Fibroblast of skin of back (primary cell): ENCODE data around the gene KIAA0586. TPM values are rescaled to one million over a fixed set of nuclear protein-coding genes. Genes with fewer than 3 reads are reported as not detected.
"Not testable (repeated sequence)": the region's sequence is repeated elsewhere in the genome, so short reads cannot be mapped to it uniquely, and the experiment has no call there.

Source experiments
- DNase-seq: peaks from one replicate; pipeline ENCODE4 v3.0.0-alpha.2; 2013
- polyA plus RNA-seq, 2 experiments: library from polyadenylated mRNA; unstranded; fragments of 120-200 nt; gene quantifications; one replicate each; pipeline ENCODE4 v1.2.1, GENCODE V29; 2013; ENCODE audit not compliant: insufficient read length in 2 of 2

Gene KIAA0586
- polyA plus RNA-seq (2013, experiment 1 of 2; ENCODE audit: insufficient read length): 22.8 TPM
- 10.6 TPM for polyA plus RNA-seq (2013, experiment 2 of 2; ENCODE audit: insufficient read length)

DNA sequence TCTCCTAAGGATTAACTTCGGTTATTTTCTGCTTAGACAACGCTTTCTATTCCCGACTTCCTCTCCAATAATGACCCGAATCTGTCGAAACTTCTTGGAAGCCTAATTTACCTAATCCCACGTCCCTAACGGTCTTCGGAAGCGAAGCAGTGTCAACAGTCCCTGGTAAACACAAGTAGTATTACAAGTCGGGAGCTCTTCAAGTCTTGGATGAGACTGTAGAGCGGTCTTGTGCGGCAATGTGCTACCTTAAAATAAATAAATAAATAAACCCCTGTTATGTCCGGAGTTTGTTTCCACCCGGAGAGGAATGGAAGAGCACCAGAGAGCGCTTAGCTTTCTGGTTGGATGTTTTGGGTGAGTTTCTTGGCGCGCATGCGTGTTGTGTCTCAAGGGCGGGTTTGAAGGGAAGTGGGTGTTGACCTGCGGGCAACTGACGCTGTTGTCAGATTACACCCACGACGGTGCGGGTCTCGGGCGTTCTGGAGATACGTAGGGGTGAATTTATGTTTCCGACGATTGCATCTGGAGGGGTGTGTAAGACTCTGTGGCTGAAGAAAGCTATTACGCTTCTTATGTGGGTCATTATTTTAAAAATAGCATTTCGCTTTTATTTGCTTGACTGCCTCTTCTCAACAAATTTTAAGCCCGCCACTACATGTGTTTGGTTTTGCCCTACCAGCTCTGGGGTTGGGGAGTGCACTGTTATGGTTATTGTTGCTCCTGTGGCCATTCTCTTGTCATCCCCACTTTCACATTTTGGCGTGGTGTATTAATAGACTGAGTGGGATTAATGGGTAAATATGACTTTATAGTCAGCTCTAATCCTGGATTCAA, at the start of gene KIAA0586, which contains the start of gene TIMM9:
TSS of gene KIAA0586 (plus strand) at position 439 of the 837 bp plus-strand sequence. CDS start 546 bp downstream, outside the sequence.
TSS of gene TIMM9 (minus strand) at position 251 of the 837 bp plus-strand sequence. CDS start 15,586 bp downstream, outside the sequence.
- peak; percentile 99 for DNase-seq

DNA sequence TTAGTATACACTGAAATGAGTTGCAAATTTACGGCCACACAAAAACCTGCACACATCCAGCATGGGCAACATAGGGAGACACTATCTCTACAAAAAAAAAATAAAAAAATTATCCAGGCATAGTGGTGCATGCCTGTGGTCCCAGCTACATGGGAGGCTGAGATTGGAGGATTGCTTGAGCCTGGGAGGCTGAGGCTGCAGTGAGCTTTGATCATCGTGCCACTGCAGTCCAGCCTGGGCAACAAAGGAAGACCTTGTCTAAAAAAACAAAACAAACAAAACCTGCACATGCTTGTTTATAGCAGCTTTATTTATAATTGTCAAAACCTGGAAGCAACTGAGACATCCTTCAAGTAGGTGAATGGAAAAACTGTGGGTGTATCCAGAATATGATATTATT, 36.7 kb upstream of the KIAA0586 start:
- no peak for DNase-seq

DNA sequence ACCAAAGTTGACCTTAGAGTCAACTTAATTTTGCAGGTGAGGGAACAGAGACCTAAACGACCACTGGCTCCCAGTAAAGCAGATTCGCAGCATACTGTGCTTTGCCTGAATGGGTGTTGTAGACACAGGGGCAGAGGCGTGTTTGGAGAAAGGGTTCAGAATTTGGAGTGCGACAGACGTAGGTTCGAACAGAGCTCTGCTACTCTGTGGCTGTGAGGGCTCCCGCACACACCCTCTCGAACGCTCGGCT, 32.0 kb upstream of the KIAA0586 start:
- no peak for DNase-seq

DNA sequence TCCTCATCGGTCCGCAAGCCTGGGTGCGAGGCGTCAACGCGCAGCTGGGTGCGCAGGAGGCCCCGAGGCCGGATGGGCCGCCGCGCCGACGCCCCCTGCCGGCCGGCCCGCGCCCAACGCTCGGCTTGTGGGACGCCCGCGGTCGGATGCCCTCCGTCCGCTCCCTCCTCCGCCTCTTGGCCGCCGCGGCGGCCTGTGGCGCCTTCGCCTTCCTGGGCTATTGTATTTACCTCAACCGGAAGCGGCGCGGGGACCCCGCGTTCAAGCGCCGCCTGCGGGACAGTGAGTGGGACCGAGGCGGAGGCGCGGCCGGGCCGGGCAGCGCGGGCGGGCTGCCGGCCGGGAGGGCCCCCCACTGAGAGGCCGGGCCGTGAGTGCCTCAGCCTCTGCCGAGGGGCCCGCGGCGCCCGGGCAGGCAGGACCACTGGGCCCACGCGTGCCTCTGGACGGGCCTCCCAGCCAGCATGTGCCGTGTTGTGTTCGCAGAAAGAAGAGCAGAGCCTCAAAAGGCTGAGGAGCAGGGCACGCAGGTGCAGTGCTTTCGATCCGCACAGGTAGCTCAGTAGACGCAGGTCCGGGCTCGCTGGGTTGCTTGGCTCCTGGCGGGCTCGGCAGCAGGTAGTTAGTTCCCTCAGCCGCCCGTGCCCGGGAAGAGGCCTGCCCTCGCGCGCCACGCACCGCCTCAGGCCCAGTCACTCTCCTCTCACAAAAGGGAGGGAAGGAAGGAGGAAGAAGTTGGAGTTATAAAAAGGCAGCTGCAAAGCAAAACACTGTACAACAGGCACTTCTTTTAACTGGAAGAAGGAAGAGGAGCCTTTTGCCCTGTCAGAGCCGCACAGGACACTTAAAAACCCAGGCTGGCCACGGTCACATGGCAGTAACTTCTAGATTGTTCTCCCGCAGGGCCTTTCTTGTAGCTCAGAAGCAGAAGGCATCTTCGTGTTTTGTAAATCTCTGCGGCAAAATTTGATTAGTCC, 31.4 kb upstream of the KIAA0586 start, which contains the start of gene TOMM20L:
TSS of gene TOMM20L (plus strand) at position 119 of the 977 bp plus-strand sequence. CDS start at position 147, 28 bp downstream.
- DNase-seq: peak; percentile 74

DNA sequence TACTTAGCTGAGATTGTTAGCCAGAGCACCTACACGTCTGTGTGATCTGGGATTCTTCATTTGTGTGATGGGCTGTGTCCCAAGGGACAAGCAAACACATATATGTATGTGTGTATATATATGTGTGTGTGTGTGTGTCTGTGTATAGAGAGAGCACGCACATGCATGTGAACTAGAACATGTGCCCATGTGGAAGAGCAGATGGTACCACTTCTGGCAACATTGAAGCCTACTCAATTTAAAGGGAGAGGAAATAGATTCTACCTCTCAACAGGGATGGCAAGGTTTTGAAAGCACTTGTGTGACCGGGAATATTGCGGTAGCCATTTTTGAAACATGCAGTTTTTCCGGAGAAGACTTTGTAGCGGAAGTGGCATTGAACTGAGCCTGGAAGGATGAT, 30.4 kb upstream of the KIAA0586 start:
- DNase-seq: no peak

DNA sequence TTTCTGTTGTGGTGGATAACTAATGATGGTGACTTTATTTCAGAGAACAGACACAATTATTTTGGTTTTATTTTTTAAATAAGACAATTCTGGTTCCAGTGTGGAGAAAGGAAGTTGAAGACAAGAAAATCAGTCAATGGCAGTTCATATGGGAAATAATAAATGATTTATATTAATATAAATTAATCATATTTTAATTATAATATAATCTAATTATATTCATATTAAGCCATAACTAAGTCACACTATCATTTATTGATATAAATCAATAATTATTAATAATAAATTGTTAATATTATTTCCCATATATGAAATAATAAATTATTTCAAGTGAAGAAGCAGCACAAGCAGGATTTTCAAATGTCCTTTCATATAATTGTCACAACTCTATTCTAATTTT, 29.0 kb upstream of the KIAA0586 start:
- DNase-seq: no peak

DNA sequence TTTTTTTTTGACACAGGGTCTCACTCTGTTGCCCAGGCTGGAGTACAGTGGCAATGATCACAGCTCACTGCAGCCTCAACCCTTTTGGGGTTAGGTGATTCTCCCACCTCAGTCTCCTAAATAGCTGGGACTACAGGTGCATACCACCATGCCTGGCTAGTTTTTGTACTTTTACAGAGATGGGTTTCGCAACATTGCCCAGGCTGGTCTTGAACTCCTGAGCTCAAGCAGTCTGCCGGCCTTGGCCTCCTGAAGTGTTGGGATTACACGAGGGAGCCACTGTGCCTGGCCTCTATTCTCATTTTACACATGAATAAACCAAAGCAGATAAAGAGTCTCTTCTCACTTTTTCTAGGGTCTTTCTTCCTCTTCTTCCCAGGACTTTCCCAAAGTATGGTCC, 28.6 kb upstream of the KIAA0586 start:
- DNase-seq: no peak

DNA sequence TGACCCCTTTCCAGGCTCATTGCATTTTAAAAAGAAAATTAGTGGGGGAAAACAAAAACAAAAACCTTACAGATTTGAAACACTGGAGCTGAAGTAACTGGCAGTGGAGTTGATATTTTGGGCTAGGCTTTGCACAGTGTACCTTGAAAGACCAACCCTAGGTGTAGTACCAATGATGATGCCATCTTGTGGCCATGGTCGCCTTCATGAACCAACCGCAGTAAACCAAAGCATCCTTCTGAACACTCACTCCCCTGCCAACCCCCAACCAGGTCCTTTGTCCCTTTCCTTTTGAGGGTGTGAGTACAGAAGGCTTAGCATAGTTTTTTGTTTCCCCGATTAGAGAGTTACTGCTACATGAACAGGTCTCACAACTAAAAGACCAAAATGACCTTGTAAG, 25.9 kb upstream of the KIAA0586 start:
- DNase-seq: no peak

DNA sequence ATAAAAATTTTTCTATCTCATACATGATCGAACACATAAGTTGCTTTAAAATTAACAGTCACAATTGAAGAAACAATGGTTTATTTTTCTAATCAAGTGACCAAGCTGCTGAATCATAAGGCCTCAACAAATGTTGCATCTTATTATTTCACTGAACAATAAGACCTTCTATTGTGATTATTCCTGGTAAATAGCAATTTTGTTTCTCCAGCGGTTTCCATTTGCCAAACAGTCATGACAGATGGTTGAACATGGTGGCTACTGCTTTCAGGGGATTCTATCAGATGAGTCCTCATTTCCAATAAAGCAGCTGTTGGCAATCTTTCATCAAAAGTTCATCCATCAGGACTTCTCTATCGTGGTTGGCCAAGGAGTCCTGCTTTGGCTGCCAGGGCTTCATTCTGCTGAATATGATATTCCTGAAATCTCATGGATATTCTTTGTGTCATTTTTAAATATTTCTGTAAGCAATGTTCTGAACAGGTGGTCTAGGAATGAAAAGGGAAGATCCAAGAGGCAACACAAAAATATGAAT, 18.8 kb upstream of the KIAA0586 start:
- DNase-seq: no peak

DNA sequence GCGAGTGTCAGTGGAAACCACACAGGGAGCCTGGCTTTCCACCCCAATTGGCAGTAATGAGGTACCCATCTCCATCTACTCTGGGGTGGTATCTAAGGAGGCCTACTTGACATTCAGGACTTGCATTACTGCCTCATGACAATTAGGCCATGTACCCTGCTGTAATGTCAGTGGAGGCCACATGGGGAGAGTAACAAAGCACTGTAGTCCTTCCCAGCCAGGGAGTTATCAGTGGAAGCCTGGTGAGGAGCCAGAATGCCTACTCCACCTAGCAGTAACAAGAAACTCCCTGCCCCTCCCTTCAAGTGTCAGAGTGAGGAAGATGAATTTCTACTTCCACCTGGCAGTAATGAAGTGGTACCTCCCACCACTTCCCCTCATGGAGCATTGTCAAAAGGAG, 12.7 kb upstream of the KIAA0586 start:
- peak; percentile 2 for DNase-seq

DNA sequence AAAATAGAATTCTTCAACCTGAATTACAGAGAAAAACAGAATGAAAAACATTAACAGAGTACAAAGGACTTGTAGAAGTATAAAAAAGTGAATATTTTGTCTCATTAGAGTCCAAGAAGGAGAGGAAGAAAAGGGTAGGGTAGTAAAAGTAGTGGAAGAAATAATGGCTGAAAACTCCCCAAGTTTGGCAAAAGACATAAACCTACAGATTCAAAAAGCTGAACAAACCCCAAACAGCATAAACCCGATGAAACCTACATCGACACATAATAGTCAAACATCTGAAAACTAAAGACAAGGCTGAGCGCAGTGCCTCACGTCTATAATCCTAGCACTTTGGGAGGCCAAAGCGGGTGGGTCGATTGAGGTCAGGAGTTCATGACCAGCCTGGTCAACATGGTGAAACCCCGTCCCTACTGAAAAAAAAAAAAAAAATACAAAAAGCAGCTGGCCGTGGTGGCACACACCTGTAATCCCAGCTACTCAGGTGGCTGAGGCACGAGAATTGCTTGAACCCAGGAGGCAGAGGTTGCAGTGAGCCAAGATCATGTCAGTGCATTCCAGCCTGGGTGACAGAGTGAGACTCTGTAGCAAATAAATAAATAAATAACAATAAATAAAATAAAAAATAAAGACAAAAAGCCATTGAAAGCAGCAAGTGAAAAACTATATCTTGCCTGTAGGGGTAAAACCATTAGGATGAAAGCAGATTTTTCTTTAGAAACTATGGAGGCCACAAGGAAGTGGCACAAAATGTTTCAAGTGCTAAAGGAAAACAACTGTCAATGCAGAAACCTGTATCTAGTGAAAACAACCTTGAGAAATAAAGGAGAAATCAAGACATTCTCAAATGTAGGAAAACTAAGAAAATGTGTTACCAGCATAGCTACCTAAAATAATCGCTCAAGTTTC, 11.6 kb upstream of the KIAA0586 start:
- DNase-seq: no peak

DNA sequence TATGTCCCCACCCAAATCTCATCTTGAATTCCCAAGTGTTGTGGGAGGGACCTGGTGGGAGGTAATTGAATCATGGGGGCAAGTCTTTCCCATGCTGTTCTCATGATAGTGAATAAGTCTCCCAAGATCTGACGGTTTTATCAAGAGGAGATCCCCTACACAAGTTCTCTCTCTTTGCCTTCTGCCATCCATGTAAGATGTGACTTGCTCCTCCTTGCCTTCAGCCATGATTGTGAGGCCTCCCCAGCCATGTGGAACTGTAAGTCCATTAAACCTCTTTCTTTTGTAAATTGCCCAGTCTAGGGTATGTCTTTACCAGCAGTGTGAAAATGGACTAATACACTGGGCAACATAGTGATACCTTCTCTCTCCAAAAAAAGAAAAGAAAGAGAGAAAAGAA, 10.6 kb upstream of the KIAA0586 start:
- not testable (repeated sequence) for DNase-seq

DNA sequence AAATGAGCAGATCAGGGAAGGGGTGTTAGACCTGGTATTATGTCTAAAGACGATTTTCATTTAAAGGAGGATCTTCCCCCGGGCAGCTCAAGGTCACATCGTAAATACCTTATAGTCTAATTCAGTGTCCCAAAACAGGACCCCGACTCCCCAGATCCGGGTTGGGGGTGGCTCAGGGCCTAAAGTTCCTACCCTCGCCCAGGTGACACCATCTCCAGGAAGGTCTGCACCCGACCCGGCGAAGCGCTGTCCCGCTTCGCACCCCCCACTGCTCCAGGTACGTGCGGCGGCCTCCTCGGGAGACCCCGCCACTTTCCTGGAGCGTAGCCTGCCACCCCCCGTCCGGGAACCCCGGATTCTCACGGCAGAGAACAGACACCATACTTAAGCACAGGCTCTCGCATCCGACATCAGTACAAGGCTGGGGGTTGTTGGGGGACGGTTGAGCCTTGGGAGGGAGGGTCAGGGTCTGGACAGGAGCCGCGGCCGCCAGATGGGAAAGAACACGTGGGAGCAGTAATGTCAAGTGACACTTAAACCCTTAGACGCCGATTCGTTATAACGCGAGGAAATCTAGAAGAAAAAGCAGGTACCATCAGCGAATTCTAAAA, 744 bp upstream of the KIAA0586 start:
- DNase-seq: peak; percentile 69

DNA sequence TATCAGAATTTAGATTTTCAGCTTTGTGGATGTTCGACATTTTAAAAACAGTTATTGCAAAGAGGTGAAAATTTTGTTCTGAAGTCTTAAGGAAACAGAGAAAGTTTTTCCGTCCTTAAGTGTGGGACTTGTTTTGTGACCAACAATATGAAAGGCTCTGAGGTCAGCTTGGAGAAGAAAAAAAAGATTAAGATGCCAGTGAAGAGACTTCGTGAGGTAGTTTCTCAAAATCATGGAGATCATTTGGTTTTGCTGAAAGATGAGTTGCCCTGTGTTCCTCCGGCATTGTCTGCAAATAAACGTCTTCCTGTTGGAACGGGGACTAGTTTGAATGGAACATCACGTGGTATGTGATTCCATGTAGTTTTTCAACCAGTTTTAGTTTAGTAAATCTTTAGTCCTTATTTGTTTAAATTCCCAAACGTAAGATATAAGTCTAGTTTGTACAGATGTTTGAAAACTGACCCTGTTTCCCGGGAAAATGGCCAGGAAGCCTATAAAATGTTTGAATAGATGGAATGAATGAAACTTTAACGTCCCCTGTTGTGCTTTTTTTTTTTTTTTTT, 682 bp downstream of the KIAA0586 start:
- peak; percentile 58 for DNase-seq

DNA sequence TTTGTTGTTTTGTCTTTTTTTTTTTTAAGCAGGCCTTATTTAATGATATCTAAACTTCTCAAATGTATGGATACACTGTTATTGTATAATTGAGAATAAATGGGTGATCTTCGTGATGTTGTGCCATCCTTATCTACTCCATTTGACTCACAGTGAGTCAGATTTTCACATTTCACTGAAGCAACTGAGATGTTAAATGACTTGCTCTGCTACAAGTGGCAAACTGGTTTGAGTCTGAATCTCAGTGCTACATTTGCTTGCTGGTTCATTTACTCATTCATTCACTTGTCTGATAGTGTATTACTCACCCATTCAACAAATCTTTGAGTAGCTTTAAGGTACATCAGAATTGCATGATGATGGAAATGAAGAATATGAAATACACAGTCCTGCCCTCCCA, 2.6 kb downstream of the KIAA0586 start:
- peak; percentile 13 for DNase-seq

DNA sequence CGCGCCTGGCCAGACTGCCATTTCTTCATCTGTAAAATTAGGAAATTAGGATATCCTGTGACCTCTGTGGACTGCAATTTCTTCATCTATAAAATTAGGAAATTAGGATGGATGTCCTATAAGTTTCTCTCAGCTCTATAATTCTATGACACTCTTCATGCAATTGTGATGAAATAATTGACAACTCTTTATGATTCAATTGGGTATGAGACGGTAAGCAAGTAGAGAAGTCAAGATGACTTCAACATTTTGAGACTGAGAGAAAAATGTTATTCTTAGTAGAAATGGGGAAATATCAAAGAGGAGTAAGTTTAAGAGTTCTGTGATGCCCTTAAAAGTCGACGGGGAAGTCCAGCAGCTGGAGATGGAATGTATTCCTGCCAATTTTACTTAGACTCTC, 12.0 kb downstream of the KIAA0586 start:
- no peak for DNase-seq

DNA sequence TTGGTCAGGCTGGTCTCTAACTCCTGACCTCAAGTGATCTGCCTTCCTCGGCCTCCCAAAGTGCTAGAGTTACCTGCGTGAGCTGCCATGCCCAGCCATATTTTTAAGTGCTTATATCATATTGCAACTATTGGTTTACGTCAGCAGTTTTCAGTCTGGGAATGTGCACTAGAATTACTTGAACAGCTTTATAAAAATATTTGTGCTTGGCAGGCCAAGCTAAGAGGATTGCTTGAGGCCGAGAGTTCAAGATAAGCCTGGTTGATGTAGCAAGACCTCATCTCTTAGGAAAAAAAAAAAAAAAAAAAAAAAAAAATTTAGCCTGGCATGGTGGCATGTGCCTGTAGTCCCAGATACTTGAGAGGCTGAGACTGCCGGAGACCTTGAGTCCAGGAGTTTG, 17.1 kb downstream of the KIAA0586 start:
- DNase-seq: no peak

DNA sequence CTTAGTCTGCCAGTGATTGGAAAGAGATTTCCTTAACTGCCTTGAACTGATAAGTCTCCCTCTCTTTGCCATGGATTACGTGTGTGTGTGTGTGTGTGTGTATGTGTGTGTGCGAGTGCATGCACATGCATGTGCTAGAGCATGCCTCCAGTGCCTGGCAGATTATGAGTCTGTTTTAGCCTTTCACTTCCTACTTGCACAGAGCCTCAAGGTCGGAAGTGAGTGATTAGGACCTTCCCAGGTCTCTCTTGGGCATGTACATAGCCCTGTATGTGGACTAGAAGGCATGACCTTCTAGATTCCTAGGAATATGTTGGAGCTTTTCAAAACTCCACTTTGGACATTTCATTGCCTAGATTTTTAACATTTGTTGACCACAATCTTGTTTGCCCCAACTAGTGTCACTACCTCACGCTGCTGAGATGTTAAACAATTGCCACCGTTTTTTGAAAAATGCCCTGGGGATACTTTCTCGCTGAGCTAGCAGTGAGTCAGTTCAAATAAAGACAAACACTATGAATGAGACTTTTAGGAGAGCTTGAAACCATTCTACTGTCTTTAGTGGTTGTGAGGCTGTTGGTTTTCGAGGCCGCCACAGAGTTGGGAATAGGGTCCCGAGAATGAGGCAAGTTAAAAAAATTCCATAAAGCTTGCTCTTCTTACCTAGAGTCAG, 28.2 kb downstream of the KIAA0586 start:
- DNase-seq: peak; percentile 9

DNA sequence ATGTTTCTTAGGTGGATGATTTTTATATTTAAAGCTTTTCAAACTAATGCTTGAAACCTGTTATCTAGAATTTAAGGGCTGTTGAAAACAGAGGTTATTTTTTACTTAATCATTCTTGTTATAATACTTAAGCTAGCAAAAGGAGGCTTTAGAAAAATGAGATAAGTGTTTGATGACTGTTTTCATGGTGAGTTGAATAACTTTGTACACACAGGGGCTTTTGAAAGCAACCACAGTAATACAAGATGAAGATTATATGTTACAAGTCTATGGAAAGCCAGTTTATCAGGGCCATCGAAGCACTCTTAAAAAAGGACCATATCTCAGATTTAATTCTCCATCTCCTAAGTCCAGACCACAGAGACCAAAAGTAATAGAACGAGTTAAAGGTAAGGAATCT, 33.3 kb downstream of the KIAA0586 start:
- DNase-seq: no peak

DNA sequence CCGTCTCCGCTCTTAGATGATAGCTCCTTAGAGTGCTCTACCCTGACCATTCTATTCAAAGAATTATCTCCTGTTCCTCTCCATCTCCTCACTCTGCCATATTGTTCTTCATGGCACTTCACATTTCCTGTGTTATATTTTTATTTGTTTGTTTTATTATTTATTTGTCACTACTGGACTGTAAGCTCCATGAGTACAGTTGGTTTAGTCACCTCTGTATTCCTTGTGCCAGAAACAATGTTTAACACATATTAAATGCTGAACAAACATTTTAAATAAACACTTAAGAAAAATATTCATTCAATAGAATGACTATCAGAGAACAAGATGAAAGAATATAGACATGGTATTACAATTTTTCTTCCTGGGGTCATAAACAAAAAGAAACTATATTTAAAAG, 35.6 kb downstream of the KIAA0586 start:
- DNase-seq: no peak
